Measurements from ENCODE around the gene COL26A1. TPM values are rescaled to one million over a fixed set of nuclear protein-coding genes. Genes with fewer than 3 reads are reported as not detected.
"Not testable (repeated sequence)": the region's sequence is repeated elsewhere in the genome, so short reads cannot be mapped to it uniquely, and the experiment has no call there.

COL26A1 gene
- total RNA-seq, 1 experiment from 2014 or later, result 1.1 TPM

DNA sequence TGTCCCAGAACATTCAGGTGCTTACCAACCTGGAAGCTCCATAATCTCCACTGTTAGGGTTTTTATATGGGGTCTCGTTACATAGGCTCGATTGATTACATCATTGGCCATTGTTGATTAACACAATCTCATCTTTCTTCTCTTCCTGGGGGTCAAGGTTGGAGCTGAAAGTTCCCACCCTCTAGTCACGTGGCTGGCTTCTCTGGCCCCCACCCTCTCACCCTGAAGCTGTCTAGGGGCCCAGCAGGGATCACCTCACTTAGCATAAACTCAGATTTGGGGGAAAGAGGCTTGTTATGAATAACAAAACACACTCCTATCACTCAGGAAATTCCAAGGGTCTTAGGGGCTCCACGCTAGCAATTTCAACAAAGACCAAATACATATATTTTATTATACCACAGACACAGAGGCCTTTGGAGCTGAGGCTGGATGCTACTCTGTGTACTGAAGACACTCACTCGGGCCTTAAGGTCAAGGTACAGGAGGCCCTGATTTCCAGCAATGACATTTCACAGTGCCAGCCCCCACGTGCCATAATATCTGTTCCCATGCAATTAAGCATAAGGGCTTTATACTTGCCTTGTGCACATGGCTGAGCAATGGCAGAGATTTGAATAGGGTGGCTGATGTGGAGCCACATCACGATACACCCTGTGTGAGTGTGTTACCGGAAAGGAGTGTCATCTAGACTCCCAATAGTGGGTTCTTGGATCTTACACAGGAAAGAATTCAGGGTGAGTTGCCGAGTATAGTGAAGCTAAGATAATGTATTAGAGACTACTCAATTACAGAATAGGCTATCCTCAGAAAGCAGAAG is 108.2 kb downstream of the COL26A1 start:
- in situ Hi-C loops (cut with HindIII; ENCODE audit: low pct_unique_long_range_greater_than_20kb, low sequenced_read_pairs), result no loop called here
- DNase-seq (ENCODE audit: low read depth), result no peak

DNA sequence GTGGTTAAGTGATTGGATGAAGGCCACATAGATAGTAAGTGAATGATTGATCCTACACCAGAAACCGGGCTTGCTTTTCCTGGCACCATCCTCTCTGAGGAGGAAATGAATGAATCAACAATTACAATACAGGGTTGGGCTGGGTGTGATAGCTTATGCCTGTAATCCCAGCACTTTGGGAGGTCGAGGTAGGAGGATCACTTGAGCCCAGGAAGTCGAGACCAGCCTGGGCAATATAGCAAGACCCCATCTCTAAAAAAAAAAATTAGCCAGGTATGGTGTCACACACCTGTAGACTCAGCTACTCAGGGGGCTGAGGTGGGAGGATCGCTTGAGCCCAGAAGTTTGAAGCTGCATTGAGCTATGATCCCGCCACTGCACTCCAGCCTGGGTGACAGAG is 111.5 kb downstream of the COL26A1 start:
- DNase-seq (ENCODE audit: low read depth), result no peak
- in situ Hi-C loops (cut with HindIII; ENCODE audit: low pct_unique_long_range_greater_than_20kb, low sequenced_read_pairs), result no loop called here

DNA sequence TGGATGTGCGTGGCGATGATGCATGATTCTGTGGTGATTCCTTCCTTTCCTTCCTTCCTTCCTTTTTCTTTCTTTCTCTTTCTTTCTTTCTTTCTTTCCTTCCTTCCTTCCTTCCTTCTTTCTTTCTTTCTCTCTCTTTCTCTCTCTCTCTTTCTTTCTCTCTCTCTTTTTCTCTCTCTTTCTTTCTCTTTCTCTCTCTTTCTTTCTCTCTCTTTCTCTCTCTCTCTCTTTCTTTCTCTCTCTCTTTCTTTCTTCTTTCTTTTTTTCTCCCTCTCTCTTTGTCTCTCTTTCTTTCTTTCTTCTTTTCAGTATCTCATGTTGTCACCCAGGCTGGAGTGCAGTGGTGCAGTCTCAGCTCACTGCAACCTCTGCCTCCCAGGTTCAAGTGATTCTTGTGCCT is 113.0 kb downstream of the COL26A1 start:
- DNase-seq (ENCODE audit: low read depth); in situ Hi-C loops (cut with HindIII; ENCODE audit: low pct_unique_long_range_greater_than_20kb, low sequenced_read_pairs): not testable (repeated sequence)

DNA sequence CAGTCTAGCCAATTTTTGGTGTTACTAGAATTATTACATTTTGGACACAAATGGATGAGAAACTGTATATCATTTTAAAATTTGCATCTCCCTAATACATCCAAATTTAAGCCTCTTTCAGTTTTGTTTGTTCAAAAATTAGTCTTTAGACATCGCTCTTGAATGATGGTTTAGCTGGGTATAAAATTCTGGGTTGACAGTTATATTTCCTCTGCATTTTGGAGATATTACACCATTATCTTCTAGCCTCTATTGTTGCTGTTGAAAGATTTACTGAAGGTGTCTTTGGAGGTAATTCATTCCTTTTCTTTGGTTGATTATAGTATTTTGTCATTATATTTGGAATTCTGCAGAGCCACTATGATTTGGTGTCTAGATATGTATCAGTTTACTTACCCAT is 116.5 kb downstream of the COL26A1 start:
- no peak for DNase-seq (ENCODE audit: low read depth)
- in situ Hi-C loops (cut with HindIII; ENCODE audit: low pct_unique_long_range_greater_than_20kb, low sequenced_read_pairs), result no loop called here

DNA sequence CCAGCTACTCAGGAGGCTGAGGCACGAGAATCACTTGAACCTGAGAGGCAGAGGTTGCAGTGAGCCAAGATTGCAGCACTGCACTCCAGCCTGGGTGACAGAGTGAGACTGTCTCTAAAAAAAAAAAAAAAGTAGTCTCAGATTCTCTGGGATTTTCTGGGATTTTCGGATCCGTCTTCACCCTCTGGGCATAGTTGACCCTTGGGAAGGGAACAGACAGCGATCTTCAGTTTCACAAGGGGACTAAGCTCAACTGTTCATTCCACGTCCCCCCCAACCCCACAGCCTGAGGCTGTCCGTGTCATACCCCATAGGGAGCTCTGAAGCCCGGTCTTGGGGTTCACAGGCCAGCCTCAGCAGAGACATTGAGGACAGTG is 123.4 kb downstream of the COL26A1 start:
- DNase-seq (ENCODE audit: low read depth); in situ Hi-C loops (cut with HindIII; ENCODE audit: low pct_unique_long_range_greater_than_20kb, low sequenced_read_pairs): not testable (repeated sequence)

DNA sequence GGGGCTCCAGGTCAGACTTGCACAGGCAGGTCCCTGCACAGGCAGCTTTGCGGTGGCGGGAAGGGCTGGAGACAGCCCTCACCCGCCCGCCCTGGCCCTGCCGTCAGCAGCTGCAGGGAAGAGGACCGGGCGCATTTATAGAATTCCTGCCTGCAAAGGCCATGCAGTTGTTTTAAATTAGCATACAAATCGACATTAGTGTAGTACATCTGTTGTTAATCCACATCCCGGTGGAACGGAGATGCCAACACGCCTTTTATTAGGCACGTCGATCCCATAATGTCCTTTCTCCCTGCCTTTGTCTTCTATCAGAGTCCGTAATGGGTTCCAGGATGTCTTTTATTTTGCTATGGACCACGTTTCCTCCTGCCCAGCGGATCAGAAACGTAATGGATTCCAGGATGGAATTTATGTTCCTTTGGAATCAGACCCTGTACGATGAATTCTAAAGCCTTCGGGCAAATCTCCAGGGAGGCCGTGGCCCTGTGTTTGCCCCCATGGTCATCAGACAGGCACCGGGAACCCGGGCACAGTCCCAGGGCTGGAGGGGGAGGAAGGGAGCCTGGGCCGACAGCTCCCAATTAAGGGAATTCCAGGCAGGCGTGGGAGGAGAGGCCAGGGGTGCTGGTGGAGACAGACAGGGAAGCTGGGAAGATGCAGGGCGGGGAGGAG is 123.9 kb downstream of the COL26A1 start:
- in situ Hi-C loops (cut with HindIII; ENCODE audit: low pct_unique_long_range_greater_than_20kb, low sequenced_read_pairs), result no loop called here
- DNase-seq (ENCODE audit: low read depth), result no peak

DNA sequence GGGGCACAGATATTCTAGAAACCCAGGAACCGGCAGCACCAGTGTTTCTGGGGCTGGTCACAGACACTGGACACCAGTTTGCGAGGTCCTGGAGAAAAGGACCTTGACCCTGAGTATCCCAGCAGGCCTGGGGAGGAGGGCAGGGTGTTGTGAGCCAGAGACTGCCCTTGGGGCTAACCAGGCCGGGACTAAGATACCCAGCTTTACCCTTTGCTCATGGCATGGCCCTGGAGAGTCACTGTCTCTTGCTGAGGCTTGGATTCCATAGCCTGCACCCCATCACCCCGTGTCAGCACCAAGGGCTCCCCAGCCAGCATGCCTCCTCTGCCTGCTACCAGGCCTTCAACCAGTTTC is 124.4 kb downstream of the COL26A1 start:
- in situ Hi-C loops (cut with HindIII; ENCODE audit: low pct_unique_long_range_greater_than_20kb, low sequenced_read_pairs), result no loop called here
- DNase-seq (ENCODE audit: low read depth), result no peak

DNA sequence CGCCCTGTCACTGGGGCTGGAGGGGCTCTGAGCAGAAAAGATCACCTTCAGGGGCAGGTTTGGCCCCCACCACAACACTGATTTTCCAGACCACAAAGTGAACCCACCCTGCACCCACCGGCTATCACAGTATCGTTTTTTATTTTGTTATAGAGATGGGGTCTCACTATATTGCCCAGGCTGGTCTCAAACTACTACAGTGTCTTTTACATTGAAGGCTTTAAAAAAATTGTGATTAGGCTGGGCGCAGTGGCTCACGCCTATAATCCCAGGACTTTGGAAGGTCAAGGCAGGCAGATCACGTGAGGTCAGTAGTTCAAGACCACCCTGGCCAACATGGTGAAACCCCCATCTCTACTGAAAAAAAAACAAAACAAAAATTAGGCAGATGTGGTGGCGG is 125.1 kb downstream of the COL26A1 start:
- in situ Hi-C loops (cut with HindIII; ENCODE audit: low pct_unique_long_range_greater_than_20kb, low sequenced_read_pairs), result no loop called here
- DNase-seq (ENCODE audit: low read depth), result no peak

DNA sequence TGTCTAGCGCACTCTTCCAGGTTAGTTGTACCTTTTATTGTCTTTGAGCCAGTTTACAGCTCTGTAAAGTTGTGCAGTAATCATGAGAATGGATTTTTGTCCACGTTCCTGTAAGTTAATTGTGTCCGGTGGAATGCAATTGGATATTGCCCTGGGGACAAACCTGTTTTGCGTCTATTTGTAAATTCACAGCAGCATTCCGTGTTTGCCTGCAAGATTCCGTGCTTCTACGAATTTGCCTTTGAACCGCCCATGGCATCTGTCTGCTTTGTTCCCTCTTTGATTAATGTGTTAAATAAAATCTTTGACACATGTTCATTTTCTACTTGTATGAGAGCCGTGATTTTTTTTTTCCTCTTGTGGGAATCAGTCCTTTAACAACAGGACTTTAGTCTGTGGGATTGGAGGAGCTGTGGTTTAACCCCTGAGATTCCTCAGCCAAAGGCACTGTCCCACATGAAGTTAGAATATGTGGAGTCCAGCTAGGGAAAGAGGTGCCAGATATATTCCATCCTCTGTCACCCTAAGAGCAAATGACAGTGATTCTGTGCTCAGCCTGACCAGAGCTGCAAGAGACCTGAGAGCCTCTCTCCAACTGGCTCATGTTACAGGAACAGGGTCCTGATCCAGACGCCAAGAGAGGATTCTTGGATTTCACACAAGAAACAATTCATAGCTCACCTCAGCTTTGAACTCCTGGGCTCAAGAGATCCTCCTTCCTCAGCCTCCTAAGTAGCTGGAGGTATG is 126.3 kb downstream of the COL26A1 start:
- in situ Hi-C loops (cut with HindIII; ENCODE audit: low pct_unique_long_range_greater_than_20kb, low sequenced_read_pairs), result no loop called here
- no peak for DNase-seq (ENCODE audit: low read depth)

DNA sequence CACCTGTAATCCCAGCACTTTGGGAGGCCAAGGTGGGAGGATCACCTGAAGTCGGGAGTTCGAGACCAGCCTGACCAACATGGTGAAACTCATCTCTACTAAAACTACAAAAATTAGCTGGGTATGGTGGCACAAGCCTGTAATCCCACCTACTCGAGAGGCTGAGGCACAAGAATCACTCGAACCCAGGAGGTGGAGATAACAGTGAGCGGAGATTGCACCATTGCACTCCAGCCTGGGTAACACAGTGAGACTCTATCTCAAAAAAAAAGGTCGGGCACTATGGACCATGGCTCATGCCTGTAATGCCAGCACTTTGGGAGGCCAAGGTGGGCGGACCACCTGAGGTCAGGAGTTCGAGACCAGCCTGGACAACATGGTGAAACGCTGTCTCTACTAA is 127.8 kb downstream of the COL26A1 start:
- DNase-seq (ENCODE audit: low read depth); in situ Hi-C loops (cut with HindIII; ENCODE audit: low pct_unique_long_range_greater_than_20kb, low sequenced_read_pairs): not testable (repeated sequence)

DNA sequence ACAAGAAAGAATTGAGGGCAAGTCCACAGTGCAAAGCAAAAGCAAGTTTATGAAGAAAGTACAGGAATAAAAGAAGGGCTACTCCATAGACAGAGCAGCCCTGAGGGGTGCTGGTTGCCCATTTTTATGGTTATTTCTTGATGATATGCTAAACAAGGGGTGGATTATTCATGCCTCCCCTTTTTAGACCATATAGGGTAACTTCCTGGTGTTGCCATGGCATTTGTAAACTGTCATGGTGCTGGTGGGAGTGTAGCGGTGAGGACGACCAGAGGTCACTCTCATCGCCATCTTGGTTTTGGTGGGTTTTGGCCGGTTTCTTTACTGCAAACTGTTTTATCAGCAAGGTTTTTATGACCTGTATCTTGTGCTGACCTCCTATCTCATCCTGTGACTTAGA is 128.8 kb downstream of the COL26A1 start:
- in situ Hi-C loops (cut with HindIII; ENCODE audit: low pct_unique_long_range_greater_than_20kb, low sequenced_read_pairs); DNase-seq (ENCODE audit: low read depth): not testable (repeated sequence)

DNA sequence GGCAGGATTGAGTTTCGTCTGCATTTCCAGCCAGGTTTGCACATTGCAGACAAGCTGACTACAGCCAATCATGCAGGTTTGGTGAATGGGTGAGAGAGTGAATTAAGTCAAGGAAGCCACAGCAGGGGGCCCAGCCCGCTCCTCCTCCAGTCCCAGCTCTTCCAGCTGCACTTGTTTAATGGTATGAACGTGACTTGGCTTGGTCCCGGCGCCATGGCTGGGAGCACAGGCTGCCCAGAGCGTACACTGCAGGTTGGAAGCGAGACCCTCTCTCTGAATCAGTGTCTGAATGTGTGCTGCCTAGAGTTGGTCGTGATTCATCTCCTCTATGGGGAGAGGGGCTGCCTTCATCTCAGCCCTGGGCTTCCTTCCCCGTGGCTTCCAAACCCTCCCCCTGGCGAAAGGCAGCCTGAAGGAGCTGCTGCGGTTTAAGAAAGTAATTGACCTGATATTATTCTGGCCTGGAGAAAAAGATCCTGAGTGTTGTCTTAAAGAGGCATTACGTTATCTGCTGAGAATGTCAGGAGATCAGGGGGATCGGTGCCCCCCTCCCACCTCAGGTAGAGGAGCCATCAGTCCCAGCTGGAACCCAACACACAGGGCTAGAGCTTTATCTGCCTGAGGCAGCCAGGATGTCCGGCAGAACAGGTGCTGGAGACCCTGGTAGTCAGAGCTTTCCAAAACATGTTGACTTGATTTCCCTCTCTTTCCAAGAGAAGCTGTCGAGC is 132.1 kb downstream of the COL26A1 start:
- DNase-seq (ENCODE audit: low read depth), result no peak
- in situ Hi-C loops (cut with HindIII; ENCODE audit: low pct_unique_long_range_greater_than_20kb, low sequenced_read_pairs), result no loop called here

DNA sequence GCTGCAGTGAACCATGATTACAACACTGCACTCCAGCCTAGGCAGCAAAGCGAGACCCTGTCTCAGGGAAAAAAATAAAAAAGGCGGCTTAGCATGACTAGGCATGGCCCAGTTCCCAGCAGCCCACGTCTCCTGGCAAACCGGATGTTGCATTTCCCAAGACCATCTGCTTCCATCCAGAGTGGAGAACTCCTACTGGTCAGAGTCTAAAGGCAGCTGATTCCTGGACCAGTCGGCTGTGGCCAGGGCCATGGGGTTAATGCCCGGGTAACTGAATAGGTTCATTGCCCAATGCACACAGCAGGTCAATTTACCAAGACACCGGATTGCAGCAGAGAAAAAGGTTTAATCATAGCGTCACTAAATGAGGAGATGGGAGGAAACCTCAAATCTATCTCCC is 133.3 kb downstream of the COL26A1 start:
- in situ Hi-C loops (cut with HindIII; ENCODE audit: low pct_unique_long_range_greater_than_20kb, low sequenced_read_pairs), result no loop called here
- DNase-seq (ENCODE audit: low read depth), result no peak

DNA sequence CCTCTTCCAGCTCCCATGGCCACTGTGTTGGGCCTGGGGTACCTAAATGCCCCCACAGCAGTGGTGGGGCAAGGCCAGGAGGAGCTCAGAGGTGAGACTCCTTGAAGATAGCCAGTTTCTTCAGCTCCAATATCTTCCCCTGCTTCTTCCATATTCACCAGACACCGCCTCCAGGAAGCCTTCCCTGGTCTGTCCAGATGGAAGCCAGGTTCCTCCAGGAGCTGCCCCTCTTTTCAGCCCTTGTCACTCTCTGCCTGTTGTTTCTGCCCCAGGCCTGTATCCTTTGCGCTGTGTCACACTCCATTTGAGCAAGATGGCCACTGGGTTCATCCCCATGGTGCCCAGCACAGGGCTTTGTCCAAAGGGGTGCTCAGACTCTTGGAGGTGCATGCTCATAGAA is 138.7 kb downstream of the COL26A1 start:
- no peak for DNase-seq (ENCODE audit: low read depth)
- in situ Hi-C loops (cut with HindIII; ENCODE audit: low pct_unique_long_range_greater_than_20kb, low sequenced_read_pairs), result no loop called here

DNA sequence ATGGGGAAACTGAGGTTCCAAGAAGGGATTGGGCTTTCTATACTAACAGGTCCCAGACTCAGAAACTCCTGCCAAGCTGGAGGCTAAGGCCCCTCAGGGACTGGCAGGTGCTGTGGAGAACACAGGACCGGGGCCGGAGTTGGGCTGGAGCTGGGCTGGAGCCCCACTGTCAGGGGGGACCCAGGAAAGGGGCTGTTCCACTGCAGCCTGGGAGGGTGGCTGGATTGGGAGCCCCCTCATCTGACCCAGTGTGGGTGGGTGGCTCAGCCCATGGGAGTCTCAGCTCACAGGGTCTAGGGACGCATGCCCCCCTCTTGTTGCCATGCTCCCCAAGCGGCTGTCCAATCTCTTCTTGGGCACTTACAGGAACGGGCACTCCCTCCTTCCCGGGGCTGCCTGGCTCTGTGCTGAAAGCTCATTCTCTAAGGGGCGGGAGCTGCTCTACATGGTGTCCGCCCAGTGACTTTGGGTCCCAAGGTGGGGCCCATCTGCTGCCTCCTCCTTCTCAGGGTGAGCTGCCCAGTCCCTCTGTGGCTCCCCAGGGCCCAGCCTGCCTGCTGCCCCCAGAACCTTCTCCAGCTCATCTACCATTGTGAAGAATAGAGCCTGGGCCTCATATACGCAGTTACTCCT is 139.9 kb downstream of the COL26A1 start:
- no peak for DNase-seq (ENCODE audit: low read depth)
- in situ Hi-C loops (cut with HindIII; ENCODE audit: low pct_unique_long_range_greater_than_20kb, low sequenced_read_pairs), result no loop called here

DNA sequence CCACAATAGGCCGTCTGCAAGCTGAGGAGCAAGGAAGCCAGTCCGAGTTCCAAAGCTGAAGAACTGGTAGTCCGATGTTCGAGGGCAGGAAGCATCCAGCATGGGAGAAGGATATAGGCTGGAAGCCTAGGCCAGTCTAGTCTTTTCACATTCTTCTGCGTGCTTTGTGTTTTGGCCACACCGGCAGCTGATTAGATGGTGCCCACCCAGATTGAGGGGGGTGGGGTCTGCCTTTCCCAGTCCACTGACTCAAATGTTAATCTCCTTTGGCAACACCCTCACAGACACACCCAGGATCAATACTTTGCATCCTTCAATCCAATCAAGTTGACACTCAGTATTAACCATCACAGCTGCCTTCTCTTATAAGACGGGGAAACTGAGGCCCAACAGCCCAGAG is 142.8 kb downstream of the COL26A1 start:
- DNase-seq (ENCODE audit: low read depth); in situ Hi-C loops (cut with HindIII; ENCODE audit: low pct_unique_long_range_greater_than_20kb, low sequenced_read_pairs): not testable (repeated sequence)

DNA sequence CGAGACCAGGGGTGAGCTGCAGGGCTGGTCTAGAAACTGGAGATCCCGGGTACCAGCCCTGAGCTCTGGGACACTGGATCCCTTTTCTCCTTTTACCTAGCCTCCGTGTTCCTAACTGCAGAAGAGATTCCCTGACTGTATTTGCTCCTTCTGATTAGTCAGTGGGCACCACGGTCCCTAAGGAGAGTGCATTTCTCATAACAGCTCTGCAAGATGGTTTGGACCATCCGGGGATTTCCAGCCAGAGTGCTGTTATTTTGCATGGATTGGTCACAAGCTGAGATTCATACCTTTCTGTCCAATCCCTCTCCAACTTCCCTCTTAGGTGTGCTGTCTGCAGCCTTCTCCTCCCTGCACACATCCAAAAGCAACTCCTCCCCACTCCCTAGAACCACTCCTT is 143.9 kb downstream of the COL26A1 start:
- in situ Hi-C loops (cut with HindIII; ENCODE audit: low pct_unique_long_range_greater_than_20kb, low sequenced_read_pairs), result no loop called here
- DNase-seq (ENCODE audit: low read depth), result peak; percentile 8

DNA sequence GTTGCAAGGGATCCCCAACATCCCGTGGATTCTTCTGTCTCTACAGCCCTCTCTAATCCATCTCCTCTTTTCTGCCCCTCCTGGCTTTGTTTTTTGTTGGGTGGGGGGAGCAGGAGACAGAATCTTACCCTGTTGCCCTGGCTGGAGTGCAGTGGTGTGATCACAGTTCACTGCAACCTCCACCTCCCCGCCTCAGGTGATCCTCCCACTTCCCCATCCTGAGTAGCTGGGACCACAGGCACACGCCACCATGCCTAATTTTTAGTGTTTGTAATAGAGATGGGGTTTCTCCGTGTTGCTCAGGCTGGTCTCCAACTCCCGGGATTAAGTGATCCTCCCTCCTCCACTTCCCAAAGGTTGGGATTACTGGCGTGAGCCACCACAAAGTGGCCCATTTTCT is 144.7 kb downstream of the COL26A1 start:
- DNase-seq (ENCODE audit: low read depth), result no peak
- in situ Hi-C loops (cut with HindIII; ENCODE audit: low pct_unique_long_range_greater_than_20kb, low sequenced_read_pairs), result no loop called here

All from Caki2 (cell line).